GM04503 (cell line): Measurements from ENCODE around the gene POR.

Experiments
- DNase-seq: peaks from one replicate; pipeline ENCODE4 v3.0.0-alpha.2; 2012; ENCODE audit warnings: low read depth

The POR gene

DNA sequence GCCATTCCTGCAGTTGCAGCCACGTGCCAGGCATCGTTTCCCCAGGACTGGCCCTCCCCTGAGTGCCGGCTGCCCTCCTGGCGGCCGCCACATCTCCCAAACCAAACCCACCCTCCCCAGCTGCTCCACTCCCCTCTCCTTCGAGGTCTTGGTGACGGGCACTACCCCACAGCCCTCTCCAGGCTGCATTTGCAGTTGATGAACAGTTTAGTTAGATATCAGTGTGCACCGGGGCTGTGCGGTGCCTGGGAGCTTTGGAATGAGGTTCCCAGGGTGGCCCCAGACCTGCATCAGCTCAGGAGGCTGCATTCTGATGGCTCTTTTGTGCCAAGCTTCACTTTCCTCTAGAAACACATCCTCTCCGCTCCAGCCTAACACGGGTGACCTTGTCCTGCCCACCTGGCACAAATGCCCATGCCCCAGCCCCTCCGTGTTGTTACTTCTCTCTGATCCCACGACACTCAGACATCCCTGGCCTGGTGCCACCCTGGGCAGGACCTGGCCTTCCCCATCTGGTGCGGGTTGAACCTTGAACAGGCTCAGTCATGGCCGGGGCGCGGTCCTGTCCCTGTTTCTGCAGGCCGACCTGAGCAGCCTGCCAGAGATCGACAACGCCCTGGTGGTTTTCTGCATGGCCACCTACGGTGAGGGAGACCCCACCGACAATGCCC, 64.9 kb downstream of the POR start:
- no peak for DNase-seq

DNA sequence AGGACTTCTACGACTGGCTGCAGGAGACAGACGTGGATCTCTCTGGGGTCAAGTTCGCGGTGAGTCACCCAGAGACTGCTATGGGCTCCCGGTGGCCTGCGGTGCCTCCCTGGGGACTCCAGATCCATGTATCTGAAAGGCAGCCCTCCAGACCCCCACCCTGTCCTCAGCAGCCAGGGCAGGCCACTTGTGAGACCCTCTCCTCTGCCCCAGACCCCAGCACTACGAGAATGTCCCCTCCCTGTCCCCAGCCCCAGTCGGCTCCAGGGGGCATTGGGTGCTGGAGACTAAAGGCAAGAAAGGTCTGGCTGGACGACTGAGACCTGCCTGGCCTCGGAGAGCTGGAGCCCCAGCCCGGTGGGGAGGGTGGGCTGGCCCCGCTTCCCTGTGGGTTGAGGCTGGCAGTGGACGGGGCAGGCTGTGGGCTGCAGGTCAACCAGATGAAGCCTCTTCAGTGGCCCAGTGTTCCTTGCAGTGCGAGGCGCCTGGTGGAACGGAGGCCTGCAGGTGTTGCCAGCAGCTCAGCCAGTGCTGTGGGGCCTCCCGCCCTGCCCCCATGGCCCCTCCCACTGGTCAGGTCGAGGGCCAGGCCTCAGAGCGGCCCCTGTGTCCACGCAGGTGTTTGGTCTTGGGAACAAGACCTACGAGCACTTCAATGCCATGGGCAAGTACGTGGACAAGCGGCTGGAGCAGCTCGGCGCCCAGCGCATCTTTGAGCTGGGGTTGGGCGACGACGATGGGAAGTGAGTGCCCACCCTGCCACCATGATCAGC, 65.7 kb downstream of the POR start:
- no peak for DNase-seq

DNA sequence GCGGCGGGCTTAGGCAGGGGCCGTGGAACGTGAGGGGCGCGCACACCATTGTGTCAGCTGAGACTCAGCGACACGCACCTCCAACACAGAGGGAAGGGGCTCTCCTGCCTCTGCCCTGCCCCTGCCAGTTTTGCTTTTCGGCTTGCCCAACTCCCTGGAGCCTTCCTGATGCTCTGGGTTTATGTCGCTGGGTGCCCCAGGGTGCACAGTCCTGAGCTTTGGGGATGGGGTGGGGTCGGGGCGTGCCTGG, 66.2 kb downstream of the POR start:
- DNase-seq: no peak

DNA sequence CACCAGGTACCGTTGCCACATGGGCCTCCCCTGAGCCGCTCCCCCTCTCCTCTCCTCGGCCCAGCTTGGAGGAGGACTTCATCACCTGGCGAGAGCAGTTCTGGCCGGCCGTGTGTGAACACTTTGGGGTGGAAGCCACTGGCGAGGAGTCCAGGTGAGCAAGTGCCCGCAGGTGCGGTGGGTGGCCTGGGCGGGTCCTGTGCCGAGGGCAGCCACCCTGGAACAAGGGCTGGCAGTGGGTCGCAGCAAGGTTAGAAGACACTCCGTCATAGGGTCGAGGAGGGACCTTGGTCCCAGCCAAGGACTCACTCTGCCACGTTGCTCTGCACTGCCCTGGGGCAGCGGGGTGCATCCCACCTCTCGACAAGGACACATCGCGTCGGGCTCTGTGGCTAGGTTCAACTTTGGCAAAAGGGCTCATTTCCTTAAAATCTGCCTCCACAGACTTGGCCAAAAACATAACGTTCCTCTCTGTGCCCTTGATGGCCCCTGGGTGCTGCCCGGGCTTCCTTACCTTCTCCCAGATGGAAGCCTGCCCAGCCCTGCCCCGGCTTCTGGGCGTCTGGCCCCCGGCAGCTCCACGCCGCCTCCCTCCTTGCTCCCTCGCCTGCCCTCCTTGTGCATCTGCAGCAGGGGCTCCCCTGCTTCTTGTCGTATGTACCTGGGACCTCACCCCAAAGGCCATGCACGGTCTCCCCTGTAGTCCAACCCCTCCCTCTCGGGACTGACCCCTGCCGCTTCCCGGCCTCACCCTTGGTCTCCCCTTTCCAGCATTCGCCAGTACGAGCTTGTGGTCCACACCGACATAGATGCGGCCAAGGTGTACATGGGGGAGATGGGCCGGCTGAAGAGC, 66.7 kb downstream of the POR start:
- no peak for DNase-seq

DNA sequence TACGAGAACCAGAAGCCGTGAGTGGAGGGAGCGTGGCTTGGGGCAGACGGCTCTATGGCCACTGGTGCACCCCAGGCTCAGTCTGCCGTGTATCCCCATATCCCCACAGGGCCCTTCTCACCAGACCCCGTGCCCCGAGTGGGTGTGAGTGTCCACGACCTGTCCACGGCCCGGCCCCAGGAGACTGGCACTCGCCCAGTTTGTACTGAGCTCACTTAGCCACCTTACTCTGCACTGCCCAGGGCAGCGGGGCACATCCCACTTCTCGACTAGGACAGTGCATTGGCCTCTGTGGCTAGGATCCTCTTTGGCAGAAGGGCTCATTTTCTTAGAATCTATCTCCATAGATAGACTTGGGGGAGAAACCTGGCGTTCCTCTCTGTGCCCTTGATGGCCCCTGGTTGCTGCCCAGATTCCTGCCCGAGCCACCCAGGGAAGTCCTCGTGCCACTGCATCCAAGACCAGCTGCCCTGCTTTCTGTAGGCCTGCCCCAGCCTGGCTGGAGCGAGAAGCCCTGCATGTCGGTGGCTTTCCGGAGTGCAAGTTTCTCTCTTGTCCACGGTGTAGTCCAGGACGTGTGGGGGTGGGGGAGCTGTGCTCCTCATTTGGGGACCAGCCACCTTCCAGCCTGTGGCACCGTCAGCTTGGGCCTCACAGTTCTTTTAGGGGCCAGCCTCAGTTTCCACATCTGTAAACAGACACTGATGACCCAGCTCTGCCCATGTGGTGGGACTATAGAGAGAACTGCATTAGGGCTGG, 67.5 kb downstream of the POR start:
- DNase-seq: no peak

DNA sequence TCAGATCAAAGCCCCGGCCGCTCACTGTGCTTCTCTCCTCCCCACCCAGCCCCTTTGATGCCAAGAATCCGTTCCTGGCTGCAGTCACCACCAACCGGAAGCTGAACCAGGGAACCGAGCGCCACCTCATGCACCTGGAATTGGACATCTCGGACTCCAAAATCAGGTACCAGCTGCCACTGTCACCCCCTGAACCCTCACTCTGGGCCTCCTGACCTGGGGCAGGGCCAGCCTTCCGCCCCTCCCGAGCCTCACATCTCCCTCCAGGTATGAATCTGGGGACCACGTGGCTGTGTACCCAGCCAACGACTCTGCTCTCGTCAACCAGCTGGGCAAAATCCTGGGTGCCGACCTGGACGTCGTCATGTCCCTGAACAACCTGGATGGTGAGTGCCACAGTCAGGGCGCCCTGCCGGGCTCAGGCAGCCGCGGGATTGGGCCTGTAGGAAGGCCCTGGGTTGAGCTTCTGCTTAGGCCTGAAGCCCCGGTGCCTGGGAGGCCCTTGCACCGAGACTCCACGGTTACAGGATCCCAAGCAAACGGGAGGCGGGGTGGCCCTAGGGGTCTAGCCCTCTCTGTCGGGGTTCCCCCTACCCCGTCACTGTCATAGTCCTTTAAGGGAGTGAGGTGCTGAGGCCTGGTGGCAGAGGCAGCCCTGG, 68.6 kb downstream of the POR start:
- DNase-seq: no peak

DNA sequence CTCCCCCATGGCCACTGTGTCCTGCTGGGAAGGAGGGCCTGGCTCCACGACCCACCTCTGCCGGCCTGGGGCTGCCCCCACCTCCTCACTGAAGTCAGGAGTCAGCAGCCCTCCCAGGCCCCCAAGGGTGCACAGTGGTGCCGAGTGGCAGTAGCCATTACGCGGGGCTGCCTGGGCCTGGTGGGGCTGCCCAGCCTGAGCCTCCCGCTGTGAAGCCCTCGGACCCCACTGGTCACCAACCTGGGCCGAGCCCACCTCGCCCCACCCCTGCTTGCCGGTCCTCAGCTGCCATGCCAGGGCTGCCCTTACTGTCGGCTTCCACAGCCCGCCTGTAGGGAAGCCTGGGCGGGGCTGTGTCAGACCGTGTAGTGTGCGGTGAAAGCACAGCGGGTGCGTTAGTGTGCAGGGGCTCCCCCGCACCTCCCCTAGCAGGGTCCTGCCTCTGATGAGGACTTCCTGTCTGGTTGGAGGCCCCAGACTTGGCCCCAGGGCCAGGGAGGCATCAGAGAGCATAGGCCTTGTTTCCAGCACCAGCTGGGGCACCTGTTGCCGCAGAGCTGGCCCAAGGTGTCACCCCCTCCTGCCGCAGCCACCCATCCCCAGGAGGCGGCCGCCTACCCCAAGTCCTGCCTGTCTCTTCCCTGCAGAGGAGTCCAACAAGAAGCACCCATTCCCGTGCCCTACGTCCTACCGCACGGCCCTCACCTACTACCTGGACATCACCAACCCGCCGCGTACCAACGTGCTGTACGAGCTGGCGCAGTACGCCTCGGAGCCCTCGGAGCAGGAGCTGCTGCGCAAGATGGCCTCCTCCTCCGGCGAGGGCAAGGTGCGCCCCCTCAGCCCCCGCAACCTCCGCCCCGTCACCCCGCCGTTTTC, 69.4 kb downstream of the POR start:
- no peak for DNase-seq

DNA sequence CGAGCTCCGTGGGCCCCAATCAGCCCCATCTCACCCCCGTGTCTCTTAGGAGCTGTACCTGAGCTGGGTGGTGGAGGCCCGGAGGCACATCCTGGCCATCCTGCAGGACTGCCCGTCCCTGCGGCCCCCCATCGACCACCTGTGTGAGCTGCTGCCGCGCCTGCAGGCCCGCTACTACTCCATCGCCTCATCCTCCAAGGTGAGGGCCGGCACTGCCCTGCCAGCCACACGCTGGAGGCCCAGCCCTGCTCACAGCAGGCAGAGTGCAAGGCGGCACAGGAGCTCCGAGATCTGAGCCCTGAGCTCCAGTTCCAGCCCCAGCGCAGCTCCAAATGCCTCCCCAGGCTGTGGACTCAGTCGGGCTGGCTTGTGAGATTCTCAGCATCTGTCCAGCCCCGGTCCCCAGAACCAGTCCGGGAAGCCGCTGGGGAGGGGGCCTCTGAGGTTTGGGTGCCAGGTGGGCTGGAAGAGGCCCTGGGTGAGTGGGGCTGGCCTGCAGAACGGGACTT, 70.1 kb downstream of the POR start:
- DNase-seq: no peak

DNA sequence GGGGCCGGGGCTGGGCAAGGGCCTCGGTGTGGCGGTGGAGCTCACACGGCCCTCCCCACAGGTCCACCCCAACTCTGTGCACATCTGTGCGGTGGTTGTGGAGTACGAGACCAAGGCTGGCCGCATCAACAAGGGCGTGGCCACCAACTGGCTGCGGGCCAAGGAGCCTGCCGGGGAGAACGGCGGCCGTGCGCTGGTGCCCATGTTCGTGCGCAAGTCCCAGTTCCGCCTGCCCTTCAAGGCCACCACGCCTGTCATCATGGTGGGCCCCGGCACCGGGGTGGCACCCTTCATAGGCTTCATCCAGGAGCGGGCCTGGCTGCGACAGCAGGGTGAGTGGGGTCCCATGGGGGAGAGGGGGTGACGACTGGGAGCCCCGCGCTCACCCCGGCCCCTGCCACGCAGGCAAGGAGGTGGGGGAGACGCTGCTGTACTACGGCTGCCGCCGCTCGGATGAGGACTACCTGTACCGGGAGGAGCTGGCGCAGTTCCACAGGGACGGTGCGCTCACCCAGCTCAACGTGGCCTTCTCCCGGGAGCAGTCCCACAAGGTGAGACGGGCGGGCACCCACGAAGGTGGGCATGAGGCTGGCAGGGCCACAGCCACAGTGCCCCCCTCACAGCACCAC, 70.7 kb downstream of the POR start:
- DNase-seq: no peak

DNA sequence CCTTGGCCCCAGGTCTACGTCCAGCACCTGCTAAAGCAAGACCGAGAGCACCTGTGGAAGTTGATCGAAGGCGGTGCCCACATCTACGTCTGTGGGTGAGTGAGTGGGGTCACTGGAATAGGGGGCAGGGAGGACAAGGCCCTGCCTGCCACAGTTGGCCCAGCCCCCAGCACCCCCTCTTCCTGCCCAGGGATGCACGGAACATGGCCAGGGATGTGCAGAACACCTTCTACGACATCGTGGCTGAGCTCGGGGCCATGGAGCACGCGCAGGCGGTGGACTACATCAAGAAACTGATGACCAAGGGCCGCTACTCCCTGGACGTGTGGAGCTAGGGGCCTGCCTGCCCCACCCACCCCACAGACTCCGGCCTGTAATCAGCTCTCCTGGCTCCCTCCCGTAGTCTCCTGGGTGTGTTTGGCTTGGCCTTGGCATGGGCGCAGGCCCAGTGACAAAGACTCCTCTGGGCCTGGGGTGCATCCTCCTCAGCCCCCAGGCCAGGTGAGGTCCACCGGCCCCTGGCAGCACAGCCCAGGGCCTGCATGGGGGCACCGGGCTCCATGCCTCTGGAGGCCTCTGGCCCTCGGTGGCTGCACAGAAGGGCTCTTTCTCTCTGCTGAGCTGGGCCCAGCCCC, 71.3 kb downstream of the POR start:
- DNase-seq: no peak

DNA sequence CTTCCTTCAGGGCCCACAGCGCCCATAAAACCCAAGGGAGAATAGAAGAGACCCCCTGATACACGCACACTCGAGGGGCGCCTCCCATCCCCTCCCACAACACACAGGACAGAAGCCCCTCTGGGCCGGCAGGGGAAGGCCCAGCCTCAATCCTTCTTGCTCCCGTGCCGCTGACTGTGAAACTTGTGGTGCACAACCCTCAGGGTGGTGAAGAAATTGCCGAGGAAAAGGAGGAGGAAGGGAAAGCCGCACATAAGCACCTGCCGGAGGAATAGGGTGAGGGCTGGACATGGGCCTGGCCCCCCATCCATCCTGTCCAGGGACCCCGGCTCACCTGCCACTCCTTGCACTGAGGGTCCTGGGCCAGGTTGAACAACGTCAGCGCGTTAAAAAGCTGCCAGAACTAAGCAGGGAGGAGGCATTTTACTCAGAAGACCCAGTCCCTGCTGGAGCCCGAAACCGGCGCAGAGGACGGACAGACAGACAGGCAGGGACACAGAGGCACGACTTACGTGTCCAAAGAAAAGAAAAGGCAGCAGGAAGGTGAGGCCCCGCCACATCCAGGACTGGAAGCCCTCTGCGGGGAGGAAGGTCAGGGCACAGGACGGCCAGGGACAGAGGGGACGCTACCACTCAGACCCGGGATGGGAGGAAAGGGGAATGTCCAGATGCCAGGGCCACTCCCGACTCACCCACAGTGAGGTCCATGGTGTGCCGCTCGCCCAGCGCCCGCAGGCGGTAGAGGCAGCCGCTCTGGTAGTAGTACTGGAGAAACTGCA, 72.3 kb downstream of the POR start:
- DNase-seq: no peak

DNA sequence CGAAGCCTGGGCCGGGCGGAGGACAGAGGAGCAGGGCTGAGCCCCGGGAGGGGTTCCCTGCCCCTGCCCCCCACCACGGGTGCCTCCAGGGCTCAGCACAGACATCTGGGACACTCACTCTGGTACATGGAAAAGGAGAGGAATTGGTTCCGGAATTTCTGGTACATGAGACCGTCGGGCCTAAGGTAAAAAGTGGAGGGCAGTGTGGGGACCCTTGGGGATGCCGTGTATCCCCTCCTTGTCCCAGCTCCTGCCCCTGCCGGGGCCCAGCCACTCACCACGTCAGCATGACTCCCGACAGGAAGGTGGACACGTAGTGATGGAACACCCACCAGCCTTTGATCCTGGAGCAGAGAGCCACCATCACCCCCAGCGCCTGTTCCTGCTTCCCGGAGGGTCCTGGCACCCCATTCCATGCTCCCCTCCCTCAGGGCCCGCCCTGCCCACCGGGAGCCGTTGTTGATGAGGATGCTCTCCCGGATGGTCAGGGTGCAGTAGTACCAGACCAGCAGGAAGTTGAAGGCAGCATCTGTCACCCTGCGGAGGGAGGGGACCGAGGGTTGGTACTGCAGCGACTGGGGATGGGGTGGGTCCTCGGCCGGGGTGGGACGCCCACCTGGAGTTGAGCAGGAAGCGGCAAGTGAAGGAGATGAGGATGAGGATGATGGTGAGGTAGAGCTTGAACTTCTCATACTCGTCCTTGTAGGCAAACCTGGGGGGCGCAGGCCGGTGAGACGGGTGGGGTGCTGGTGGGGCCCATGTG, 73.0 kb downstream of the POR start:
- no peak for DNase-seq

DNA sequence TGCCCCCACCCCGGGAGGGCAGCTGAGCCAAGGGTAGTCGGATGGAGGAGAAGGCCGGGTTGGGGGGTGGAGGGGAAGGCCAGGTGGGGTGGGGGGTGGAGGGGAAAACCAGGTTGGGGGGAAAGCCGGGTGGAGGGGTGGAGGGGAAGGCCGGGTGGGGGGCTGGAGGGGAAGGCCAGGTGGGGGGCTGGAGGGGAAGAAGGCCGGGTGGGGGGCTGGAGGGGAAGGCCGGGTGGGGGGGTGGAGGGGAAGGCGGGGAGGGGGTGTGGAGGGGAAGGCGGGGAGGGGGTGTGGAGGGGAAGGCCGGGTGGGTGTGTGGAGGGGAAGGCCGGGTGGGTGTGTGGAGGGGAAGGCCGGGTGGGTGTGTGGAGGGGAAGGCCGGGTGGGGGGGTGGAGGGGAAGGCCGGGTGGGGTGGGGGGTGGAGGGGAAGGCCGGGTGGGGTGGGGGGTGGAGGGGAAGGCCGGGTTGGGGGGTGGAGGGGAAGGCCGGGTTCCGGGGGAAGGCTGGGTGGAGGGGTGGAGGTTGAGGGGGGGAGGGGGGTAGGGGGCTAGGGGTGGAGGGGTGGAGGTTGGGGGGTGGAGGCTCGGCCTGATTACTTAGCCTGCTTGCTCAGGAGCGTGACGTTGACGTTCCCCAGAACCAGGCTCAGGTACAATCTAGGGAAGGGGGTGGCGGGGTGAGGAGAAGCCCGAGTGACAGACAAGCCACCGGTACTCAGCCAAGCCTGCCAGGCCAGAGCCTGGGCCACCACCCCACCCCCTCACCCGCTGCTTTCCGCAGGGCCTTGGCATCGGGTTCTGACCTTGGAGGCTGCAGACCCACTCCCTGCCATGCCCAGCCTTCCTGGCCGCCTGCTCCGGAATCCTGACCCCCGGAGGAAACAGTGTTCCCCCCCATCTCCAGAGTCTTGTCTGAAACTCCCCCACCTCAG, 73.9 kb downstream of the POR start:
- DNase-seq: no peak

DNA sequence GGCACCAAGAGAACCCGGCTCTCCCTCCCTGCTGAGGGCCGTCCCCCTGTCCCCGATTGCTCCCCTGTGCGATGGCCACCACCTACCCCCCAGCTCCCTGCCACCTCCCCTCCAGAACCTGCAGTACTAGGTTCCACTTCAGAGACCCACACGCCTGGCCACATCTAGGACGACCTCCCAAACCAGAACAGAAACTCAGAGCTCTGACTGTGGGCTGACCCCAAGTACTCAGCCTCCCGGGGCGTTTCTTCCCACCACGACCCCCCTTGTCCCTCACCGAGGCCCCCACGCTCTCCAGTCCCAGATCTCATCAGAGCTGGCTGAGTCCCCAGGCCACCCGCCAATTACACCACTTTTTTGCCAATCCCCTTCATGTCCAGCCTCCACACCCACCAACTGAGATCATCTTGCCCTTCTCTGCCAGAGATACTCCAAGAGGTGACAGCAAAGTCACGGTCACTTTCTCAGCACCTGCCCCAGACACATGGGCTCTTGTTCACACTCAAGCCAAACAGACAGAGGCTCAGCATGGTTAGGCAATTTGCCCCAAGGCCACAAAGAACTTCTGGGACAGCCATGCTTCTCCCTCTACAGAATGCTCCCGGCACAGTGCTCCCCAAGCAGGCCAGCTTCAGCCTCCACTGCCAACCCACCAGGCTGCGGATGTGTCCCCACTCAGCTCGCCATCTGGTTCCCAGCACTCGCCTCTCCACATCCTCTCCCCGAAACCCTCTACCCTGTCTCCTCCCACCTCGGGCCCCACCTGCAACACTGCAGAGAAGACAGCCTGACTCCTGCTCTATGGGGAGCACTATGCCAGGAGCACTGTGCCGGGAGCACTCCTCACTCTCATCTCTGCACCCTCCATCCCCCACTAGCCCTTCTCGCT, 74.8 kb downstream of the POR start:
- no peak for DNase-seq

DNA sequence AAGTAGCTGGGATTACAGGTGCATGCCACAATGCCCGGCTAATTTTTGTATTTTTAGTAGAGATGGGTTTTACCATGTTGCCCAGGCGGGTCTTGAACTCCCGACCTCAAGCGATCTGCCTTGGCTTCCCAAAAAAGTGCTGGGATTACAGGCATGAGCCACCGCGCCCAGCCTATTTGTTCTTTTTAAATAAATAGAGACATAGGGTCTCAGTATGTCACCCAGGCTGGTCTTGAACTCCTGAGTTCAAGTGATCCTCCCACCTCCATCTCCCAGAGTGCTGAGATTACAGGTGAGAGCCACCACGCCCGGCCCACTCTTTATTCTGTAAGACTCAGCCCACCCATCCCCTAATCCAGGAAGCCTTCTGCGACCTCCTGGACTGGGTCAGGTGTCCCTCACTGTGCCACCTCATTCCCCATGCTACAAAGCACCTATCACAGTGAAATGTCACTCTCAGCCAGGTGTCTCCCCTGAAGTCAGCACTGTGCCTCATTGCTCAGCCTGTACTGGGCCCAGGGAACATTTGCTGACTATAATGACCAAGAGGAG, 76.7 kb downstream of the POR start:
- no peak for DNase-seq
